Measurements from ENCODE around the gene RBBP8. TPM values are rescaled to one million over a fixed set of nuclear protein-coding genes. Genes with fewer than 3 reads are reported as not detected.

Gene RBBP8
- total and polyA plus RNA-seq, 2 donors (not counting 3 experiments of a cell fraction or from before 2014, with no cell fraction given) = 3.0 to 13.5 TPM

- Histone ChIP-seq H3K27me3 (ENCODE audit: control insufficient read depth in 2 of 2, insufficient read depth in 2 of 2, low read length in 2 of 2) (no peaks in the 10 kb centered on the region), H3K36me3 (ENCODE audit: control insufficient read depth in 2 of 2, extremely low read depth in 1 of 2, insufficient read depth in 2 of 2, low read length in 2 of 2) (no peaks in the 10 kb centered on the region), H3K9me3 (replicated peaks; ENCODE audit: control insufficient read depth, insufficient read depth, low read length) (no peaks in the 10 kb centered on the region), H3K79me2 (ENCODE audit: control insufficient read depth, insufficient read depth, low read length) (no peaks in the 10 kb centered on the region), H3K4me3 (replicated peaks in 1 of 3; ENCODE audit: insufficient read depth in 1 of 3, low read depth in 1 of 3, low read length in 3 of 3) (no peak overlapping the region), H2AFZ (ENCODE audit: low read depth, low read length) (no peak overlapping the region), H3K9ac (replicated peaks; ENCODE audit: extremely low read depth, insufficient read depth, low read length) (no peak overlapping the region), H3K9me1 (replicated peaks; ENCODE audit: control insufficient read depth, extremely low read depth, insufficient read depth, low read length) (no peaks in the 10 kb centered on the region), H3K4me2 (ENCODE audit: insufficient read depth, low read length) (no peak overlapping the region), H4K20me1 (replicated peaks; ENCODE audit: control insufficient read depth, extremely low read depth, insufficient read depth, low read length) (no peaks in the 10 kb centered on the region), H3K27ac (ENCODE audit: insufficient read depth, low read depth, low read length) (no peak overlapping the region), H3K4me1 (ENCODE audit: control insufficient read depth, extremely low read depth, insufficient read depth, low read length) (peaks cover 15% of the 10 kb centered on the region)
- POLR2A ChIA-PET = interaction anchor here (0.6 kb wide), 1 partner anchor 451 kb away, joined by 3 read pairs; no protein-coding TSS in a partner anchor
- dilution Hi-C loops (cut with MboI; ENCODE audit: extremely low pct_ligation_motif_present, low sequenced_read_pairs) = no loop called here
- DNase-seq (ENCODE audit: low read depth, low spot score) = peak; percentile 78
- no peak for TF ChIP-seq MYC (IDR thresholded peaks at IDR 0.05; ENCODE audit: low read depth, low read length)
- TF ChIP-seq FOS (IDR thresholded peaks at IDR 0.05; ENCODE audit: borderline replicate concordance, insufficient read depth, low read length) = peak; percentile 6
- TF ChIP-seq, protein P1, sequence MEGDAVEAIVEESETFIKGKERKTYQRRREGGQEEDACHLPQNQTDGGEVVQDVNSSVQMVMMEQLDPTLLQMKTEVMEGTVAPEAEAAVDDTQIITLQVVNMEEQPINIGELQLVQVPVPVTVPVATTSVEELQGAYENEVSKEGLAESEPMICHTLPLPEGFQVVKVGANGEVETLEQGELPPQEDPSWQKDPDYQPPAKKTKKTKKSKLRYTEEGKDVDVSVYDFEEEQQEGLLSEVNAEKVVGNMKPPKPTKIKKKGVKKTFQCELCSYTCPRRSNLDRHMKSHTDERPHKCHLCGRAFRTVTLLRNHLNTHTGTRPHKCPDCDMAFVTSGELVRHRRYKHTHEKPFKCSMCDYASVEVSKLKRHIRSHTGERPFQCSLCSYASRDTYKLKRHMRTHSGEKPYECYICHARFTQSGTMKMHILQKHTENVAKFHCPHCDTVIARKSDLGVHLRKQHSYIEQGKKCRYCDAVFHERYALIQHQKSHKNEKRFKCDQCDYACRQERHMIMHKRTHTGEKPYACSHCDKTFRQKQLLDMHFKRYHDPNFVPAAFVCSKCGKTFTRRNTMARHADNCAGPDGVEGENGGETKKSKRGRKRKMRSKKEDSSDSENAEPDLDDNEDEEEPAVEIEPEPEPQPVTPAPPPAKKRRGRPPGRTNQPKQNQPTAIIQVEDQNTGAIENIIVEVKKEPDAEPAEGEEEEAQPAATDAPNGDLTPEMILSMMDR (IDR thresholded peaks at IDR 0.05; ENCODE audit: extremely low read depth in 1 of 2, insufficient read depth in 1 of 2, low read depth in 1 of 2, low read length in 2 of 2) = peak; percentile 69 to 75
- TF ChIP-seq POLR2AphosphoS5 (IDR thresholded peaks at IDR 0.05; ENCODE audit: insufficient read depth, low read depth, low read length) = no peak
- TF ChIP-seq JUN (IDR thresholded peaks at IDR 0.05; ENCODE audit: borderline replicate concordance, insufficient read depth, insufficient read length, low read depth) = no peak
- TF ChIP-seq POLR2A (IDR thresholded peaks at IDR 0.05; ENCODE audit: low read depth, low read length) = no peak
- TF ChIP-seq, protein P2, sequence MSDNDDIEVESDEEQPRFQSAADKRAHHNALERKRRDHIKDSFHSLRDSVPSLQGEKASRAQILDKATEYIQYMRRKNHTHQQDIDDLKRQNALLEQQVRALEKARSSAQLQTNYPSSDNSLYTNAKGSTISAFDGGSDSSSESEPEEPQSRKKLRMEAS (IDR thresholded peaks at IDR 0.05; ENCODE audit: insufficient read depth, insufficient read length) = no peak
- TF ChIP-seq GATA2 (IDR thresholded peaks at IDR 0.05; ENCODE audit: insufficient read depth, insufficient read length, low read depth, low read length) = no peak
- TF ChIP-seq EZH2 (IDR thresholded peaks at IDR 0.05; ENCODE audit: borderline replicate concordance, low read depth, low read length, severe bottlenecking) = no peak
- CTCF ChIA-PET = interaction anchor here (0.6 to 4.7 kb wide), 19 partner anchors 8 to 1186 kb away, joined by 3 to 219 read pairs (median 4); no protein-coding TSS in a partner anchor
- intact Hi-C loops (cut with micrococcal nuclease) = loop anchor here (1.0 to 5.0 kb wide), 5 partner anchors 53 to 527 kb away; no protein-coding TSS in a partner anchor
- FAIRE-seq = peak; percentile 82
- BruUV-seq (replicated peaks) = no TSS peak
Measured at GRCh38 chr18:22930089-22930713, 2.9 kb upstream of the RBBP8 start.
